GM23338 (cell line): Measurements from ENCODE around the gene CACNA1D. TPM values are rescaled to one million over a fixed set of nuclear protein-coding genes. Genes with fewer than 3 reads are reported as not detected.

Experiments used
- ATAC-seq: fragments of 200-7000 bp; cut with Tn5 transposase; 3 replicates; pipeline ENCODE4 v1.9.1; 2020
- DNase-seq: peaks from one replicate; pipeline ENCODE4 v3.0.0-alpha.2; 2015; ENCODE audit warnings: low spot score
- H2AFZ ChIP-seq: fragments of 200-600 bp; sonication (generic); 2 replicates; pipeline ENCODE4 v1.8.0; 2016; ENCODE audit warnings: antibody characterized with exemption, mild to moderate bottlenecking, moderate library complexity
- H3F3A ChIP-seq: fragments of 200-600 bp; sonication (generic); replicated peaks from 2 replicates; pipeline ENCODE4 v1.8.0; 2017; ENCODE audit warnings: antibody characterized with exemption, mixed run types, low read depth
- H3K27ac ChIP-seq: fragments of 200-600 bp; sonication (generic); 2 replicates; pipeline ENCODE4 v1.6.1; 2016; ENCODE audit warnings: low read depth
- H3K27me3 ChIP-seq: fragments of 200-600 bp; sonication (generic); 2 replicates; pipeline ENCODE4 v1.8.0; 2016; ENCODE audit warnings: mild to moderate bottlenecking, mixed run types, moderate library complexity; ENCODE audit not compliant: insufficient read depth
- H3K36me3 ChIP-seq: fragments of 200-600 bp; sonication (generic); 2 replicates; pipeline ENCODE4 v1.8.0; 2016; ENCODE audit warnings: mild to moderate bottlenecking; ENCODE audit not compliant: insufficient read depth
- H3K4me1 ChIP-seq: fragments of 200-600 bp; sonication (generic); 2 replicates; pipeline ENCODE4 v1.8.0; 2016; ENCODE audit warnings: mild to moderate bottlenecking, moderate library complexity; ENCODE audit not compliant: insufficient read depth
- H3K4me2 ChIP-seq: fragments of 200-600 bp; sonication (generic); 2 replicates; pipeline ENCODE4 v1.7.1; 2017; ENCODE audit warnings: mixed run types
- H3K4me3 ChIP-seq: fragments of 200-600 bp; sonication (generic); 2 replicates; pipeline ENCODE4 v1.6.1; 2016; ENCODE audit warnings: mixed run types
- H3K79me2 ChIP-seq: fragments of 200-600 bp; sonication (generic); replicated peaks from 2 replicates; pipeline ENCODE4 v1.8.0; 2017; ENCODE audit warnings: mild to moderate bottlenecking; ENCODE audit not compliant: insufficient read depth
- H3K9me2 ChIP-seq: fragments of 200-600 bp; sonication (generic); 2 replicates; pipeline ENCODE4 v1.8.0; 2017; ENCODE audit not compliant: insufficient read depth
- H4K20me1 ChIP-seq: fragments of 200-600 bp; sonication (generic); replicated peaks from 2 replicates; pipeline ENCODE4 v1.8.0; 2017; ENCODE audit warnings: mild to moderate bottlenecking; ENCODE audit not compliant: insufficient read depth
- H3K27ac Mint-ChIP-seq: 2 replicates; pipeline ENCODE4 v1.8.0; 2020; ENCODE audit warnings: inconsistent platforms, mild to moderate bottlenecking, moderate library complexity, mixed read lengths
- H3K27me3 Mint-ChIP-seq: 3 replicates; pipeline ENCODE4 v1.8.0; 2022; ENCODE audit warnings: low read depth, mild to moderate bottlenecking, moderate library complexity, mixed read lengths, inconsistent platforms; ENCODE audit not compliant: insufficient read depth, poor library complexity
- H3K36me3 Mint-ChIP-seq: 3 replicates; pipeline ENCODE4 v1.8.0; 2021; ENCODE audit warnings: low read depth, mild to moderate bottlenecking, inconsistent platforms, moderate library complexity, mixed read lengths
- H3K4me1 Mint-ChIP-seq: 3 replicates; pipeline ENCODE4 v1.8.0; 2020; ENCODE audit warnings: mild to moderate bottlenecking, inconsistent platforms, mixed read lengths
- H3K4me3 Mint-ChIP-seq: 3 replicates; pipeline ENCODE4 v1.8.0; 2021; ENCODE audit warnings: moderate library complexity, mild to moderate bottlenecking, inconsistent platforms, mixed read lengths
- H3K9me3 Mint-ChIP-seq: 3 replicates; pipeline ENCODE4 v1.8.0; 2020; ENCODE audit warnings: moderate library complexity, mild to moderate bottlenecking, inconsistent platforms, mixed read lengths
- CREB1 ChIP-seq: fragments of 250-450 bp; sonication (Bioruptor Pico); IDR thresholded peaks from 2 replicates; pipeline ENCODE4 v1.5.0; 2020; ENCODE audit warnings: low read depth, mild to moderate bottlenecking, moderate library complexity
- EZH2 ChIP-seq: fragments of 200-600 bp; sonication (generic); IDR thresholded peaks from one replicate; pipeline ENCODE4 v1.8.0; 2017; ENCODE audit warnings: antibody characterized with exemption, mild to moderate bottlenecking, low read depth; ENCODE audit not compliant: unreplicated experiment
- EZH2phosphoT487 ChIP-seq: fragments of 200-600 bp; sonication (generic); IDR thresholded peaks from one replicate; pipeline ENCODE4 v1.8.1; 2018; ENCODE audit warnings: antibody characterized with exemption; ENCODE audit not compliant: unreplicated experiment
- JUNB ChIP-seq: IDR thresholded peaks from one replicate; pipeline ENCODE4 v1.6.1; 2016; ENCODE audit warnings: antibody characterized with exemption; ENCODE audit not compliant: unreplicated experiment
- NANOG ChIP-seq: IDR thresholded peaks from 2 replicates; pipeline ENCODE4 v1.6.1; 2016; ENCODE audit warnings: antibody characterized with exemption, borderline replicate concordance
- POLR2AphosphoS5 ChIP-seq: IDR thresholded peaks from 2 replicates; pipeline ENCODE4 v1.6.1; 2016; ENCODE audit warnings: antibody characterized with exemption, low read depth
- STAT1 ChIP-seq: IDR thresholded peaks from one replicate; pipeline ENCODE4 v1.6.1; 2016; ENCODE audit warnings: antibody characterized with exemption; ENCODE audit not compliant: unreplicated experiment
- ZNF114 ChIP-seq: fragments of 250-450 bp; sonication (Bioruptor Pico); IDR thresholded peaks from 2 replicates; pipeline ENCODE4 v1.5.0; 2020; ENCODE audit warnings: mild to moderate bottlenecking, moderate library complexity
- ZNF331 ChIP-seq: fragments of 250-450 bp; sonication (Bioruptor Pico); IDR thresholded peaks from 2 replicates; pipeline ENCODE4 v1.5.0; 2020; ENCODE audit warnings: low read depth, mild to moderate bottlenecking, moderate library complexity
- polyA plus RNA-seq: library from polyadenylated mRNA; unstranded; fragments of >200 nt; fragmentation: Nextera tagmentation; extraction: Ambion mirVana; gene quantifications from 2 replicates; pipeline ENCODE4 v1.2.1, GENCODE V29; 2016
- total RNA-seq: library from RNA; depleted of rRNA; stranded (reverse); fragments of >200 nt; shearing (Covaris generic); gene quantifications from 2 replicates; pipeline ENCODE4 v1.2.3, GENCODE V29; 2014
- TF ChIP-seq, protein P1 (sequence below): fragments of 250-450 bp; sonication (Bioruptor Pico); IDR thresholded peaks from 2 replicates; pipeline ENCODE4 v1.5.0; 2020; ENCODE audit warnings: mild to moderate bottlenecking, moderate library complexity
- TF ChIP-seq, protein P2 (sequence below): IDR thresholded peaks from 2 replicates; pipeline ENCODE4 v1.6.1; 2016; ENCODE audit warnings: antibody characterized with exemption
- TF ChIP-seq, protein P3 (sequence below): IDR thresholded peaks from one replicate; pipeline ENCODE4 v1.6.1; 2018; ENCODE audit warnings: antibody characterized with exemption; ENCODE audit not compliant: unreplicated experiment
- TF ChIP-seq, protein P4 (sequence below), 2 experiments: fragments of 200-600 bp in 1 of 2; sonication (generic) in 1 of 2; conservative IDR thresholded peaks; 2 replicates each; pipeline versions ENCODE4 v1.5.1 to v1.6.1; 2016 to 2017; ENCODE audit warnings: antibody characterized with exemption in 2 of 2, low read depth in 2 of 2, mild to moderate bottlenecking in 2 of 2, moderate library complexity in 1 of 2

Gene CACNA1D
- total and polyA plus RNA-seq, 2 experiments from 2014 or later: 1.7 to 1.8 TPM

DNA sequence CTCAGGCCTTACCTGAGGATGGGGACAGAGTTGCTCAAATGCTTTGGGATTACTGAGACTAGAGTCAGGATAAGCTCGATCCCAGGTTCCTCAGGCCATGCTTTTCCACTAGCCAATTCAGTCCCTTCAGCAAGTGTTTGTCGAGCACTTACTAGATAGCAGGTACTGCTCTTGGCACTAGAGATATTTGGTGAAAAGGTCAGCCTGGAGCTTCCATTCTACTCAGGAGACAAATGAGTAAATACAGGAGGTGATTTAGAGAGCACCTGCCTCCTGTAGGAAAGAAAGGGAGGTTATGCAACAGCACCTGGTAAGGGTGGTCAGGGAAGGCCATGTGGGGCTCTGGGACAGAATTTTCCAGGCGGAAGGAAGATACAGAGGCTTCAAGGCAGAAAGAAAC, 99.9 kb downstream of the CACNA1D start:
- Mint-ChIP-seq H3K9me3 (no peaks in the 10 kb centered on the region), H3K4me1 (no peaks in the 10 kb centered on the region)

More for the DNA sequence above, 99.9 kb downstream of the CACNA1D start:
- Mint-ChIP-seq H3K4me3 (no peak overlapping the region), H3K27ac (no peak overlapping the region), H3K36me3 (no peaks in the 10 kb centered on the region), H3K27me3 (peaks cover 2% of the 10 kb centered on the region)
- no peaks in the 10 kb centered on the region for H3K79me2 ChIP-seq
- H3F3A ChIP-seq: no peaks in the 10 kb centered on the region
- no peaks in the 10 kb centered on the region for H3K36me3 ChIP-seq
- H3K4me1 ChIP-seq: no peaks in the 10 kb centered on the region
- no peak overlapping the region for H3K4me3 ChIP-seq
- H3K27me3 ChIP-seq: no peaks in the 10 kb centered on the region
- ATAC-seq: no peak
- no peak for TF ChIP-seq EZH2
- TF ChIP-seq ZNF114 (CRISPR knock-in tag): no peak
- no peak for TF ChIP-seq JUNB
- TF ChIP-seq, protein P1, sequence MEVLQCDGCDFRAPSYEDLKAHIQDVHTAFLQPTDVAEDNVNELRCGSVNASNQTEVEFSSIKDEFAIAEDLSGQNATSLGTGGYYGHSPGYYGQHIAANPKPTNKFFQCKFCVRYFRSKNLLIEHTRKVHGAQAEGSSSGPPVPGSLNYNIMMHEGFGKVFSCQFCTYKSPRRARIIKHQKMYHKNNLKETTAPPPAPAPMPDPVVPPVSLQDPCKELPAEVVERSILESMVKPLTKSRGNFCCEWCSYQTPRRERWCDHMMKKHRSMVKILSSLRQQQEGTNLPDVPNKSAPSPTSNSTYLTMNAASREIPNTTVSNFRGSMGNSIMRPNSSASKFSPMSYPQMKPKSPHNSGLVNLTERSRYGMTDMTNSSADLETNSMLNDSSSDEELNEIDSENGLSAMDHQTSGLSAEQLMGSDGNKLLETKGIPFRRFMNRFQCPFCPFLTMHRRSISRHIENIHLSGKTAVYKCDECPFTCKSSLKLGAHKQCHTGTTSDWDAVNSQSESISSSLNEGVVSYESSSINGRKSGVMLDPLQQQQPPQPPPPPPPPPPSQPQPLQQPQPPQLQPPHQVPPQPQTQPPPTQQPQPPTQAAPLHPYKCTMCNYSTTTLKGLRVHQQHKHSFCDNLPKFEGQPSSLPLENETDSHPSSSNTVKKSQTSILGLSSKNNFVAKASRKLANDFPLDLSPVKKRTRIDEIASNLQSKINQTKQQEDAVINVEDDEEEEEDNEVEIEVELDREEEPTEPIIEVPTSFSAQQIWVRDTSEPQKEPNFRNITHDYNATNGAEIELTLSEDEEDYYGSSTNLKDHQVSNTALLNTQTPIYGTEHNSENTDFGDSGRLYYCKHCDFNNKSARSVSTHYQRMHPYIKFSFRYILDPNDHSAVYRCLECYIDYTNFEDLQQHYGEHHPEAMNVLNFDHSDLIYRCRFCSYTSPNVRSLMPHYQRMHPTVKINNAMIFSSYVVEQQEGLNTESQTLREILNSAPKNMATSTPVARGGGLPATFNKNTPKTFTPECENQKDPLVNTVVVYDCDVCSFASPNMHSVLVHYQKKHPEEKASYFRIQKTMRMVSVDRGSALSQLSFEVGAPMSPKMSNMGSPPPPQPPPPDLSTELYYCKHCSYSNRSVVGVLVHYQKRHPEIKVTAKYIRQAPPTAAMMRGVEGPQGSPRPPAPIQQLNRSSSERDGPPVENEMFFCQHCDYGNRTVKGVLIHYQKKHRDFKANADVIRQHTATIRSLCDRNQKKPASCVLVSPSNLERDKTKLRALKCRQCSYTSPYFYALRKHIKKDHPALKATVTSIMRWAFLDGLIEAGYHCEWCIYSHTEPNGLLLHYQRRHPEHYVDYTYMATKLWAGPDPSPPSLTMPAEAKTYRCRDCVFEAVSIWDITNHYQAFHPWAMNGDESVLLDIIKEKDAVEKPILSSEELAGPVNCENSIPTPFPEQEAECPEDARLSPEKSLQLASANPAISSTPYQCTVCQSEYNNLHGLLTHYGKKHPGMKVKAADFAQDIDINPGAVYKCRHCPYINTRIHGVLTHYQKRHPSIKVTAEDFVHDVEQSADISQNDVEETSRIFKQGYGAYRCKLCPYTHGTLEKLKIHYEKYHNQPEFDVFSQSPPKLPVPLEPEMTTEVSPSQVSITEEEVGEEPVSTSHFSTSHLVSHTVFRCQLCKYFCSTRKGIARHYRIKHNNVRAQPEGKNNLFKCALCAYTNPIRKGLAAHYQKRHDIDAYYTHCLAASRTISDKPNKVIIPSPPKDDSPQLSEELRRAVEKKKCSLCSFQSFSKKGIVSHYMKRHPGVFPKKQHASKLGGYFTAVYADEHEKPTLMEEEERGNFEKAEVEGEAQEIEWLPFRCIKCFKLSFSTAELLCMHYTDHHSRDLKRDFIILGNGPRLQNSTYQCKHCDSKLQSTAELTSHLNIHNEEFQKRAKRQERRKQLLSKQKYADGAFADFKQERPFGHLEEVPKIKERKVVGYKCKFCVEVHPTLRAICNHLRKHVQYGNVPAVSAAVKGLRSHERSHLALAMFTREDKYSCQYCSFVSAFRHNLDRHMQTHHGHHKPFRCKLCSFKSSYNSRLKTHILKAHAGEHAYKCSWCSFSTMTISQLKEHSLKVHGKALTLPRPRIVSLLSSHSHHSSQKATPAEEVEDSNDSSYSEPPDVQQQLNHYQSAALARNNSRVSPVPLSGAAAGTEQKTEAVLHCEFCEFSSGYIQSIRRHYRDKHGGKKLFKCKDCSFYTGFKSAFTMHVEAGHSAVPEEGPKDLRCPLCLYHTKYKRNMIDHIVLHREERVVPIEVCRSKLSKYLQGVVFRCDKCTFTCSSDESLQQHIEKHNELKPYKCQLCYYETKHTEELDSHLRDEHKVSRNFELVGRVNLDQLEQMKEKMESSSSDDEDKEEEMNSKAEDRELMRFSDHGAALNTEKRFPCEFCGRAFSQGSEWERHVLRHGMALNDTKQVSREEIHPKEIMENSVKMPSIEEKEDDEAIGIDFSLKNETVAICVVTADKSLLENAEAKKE: no peak
- TF ChIP-seq CREB1 (CRISPR knock-in tag): no peak
- TF ChIP-seq POLR2AphosphoS5: no peak
- TF ChIP-seq NANOG: no peak
- TF ChIP-seq EZH2phosphoT487: no peak
- TF ChIP-seq, protein P2, sequence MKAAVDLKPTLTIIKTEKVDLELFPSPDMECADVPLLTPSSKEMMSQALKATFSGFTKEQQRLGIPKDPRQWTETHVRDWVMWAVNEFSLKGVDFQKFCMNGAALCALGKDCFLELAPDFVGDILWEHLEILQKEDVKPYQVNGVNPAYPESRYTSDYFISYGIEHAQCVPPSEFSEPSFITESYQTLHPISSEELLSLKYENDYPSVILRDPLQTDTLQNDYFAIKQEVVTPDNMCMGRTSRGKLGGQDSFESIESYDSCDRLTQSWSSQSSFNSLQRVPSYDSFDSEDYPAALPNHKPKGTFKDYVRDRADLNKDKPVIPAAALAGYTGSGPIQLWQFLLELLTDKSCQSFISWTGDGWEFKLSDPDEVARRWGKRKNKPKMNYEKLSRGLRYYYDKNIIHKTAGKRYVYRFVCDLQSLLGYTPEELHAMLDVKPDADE: no peak
- TF ChIP-seq STAT1: no peak
- TF ChIP-seq, protein P3, sequence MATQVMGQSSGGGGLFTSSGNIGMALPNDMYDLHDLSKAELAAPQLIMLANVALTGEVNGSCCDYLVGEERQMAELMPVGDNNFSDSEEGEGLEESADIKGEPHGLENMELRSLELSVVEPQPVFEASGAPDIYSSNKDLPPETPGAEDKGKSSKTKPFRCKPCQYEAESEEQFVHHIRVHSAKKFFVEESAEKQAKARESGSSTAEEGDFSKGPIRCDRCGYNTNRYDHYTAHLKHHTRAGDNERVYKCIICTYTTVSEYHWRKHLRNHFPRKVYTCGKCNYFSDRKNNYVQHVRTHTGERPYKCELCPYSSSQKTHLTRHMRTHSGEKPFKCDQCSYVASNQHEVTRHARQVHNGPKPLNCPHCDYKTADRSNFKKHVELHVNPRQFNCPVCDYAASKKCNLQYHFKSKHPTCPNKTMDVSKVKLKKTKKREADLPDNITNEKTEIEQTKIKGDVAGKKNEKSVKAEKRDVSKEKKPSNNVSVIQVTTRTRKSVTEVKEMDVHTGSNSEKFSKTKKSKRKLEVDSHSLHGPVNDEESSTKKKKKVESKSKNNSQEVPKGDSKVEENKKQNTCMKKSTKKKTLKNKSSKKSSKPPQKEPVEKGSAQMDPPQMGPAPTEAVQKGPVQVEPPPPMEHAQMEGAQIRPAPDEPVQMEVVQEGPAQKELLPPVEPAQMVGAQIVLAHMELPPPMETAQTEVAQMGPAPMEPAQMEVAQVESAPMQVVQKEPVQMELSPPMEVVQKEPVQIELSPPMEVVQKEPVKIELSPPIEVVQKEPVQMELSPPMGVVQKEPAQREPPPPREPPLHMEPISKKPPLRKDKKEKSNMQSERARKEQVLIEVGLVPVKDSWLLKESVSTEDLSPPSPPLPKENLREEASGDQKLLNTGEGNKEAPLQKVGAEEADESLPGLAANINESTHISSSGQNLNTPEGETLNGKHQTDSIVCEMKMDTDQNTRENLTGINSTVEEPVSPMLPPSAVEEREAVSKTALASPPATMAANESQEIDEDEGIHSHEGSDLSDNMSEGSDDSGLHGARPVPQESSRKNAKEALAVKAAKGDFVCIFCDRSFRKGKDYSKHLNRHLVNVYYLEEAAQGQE: no peak
- no peak for TF ChIP-seq ZNF331 (CRISPR knock-in tag)
- TF ChIP-seq, protein P4, sequence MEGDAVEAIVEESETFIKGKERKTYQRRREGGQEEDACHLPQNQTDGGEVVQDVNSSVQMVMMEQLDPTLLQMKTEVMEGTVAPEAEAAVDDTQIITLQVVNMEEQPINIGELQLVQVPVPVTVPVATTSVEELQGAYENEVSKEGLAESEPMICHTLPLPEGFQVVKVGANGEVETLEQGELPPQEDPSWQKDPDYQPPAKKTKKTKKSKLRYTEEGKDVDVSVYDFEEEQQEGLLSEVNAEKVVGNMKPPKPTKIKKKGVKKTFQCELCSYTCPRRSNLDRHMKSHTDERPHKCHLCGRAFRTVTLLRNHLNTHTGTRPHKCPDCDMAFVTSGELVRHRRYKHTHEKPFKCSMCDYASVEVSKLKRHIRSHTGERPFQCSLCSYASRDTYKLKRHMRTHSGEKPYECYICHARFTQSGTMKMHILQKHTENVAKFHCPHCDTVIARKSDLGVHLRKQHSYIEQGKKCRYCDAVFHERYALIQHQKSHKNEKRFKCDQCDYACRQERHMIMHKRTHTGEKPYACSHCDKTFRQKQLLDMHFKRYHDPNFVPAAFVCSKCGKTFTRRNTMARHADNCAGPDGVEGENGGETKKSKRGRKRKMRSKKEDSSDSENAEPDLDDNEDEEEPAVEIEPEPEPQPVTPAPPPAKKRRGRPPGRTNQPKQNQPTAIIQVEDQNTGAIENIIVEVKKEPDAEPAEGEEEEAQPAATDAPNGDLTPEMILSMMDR (conservative IDR thresholded peaks at IDR 0.05; ENCODE audit: low read depth in 2 of 2): no peak
- no peaks in the 10 kb centered on the region; the same call in 1 of the 2 replicates for H3K9me2 ChIP-seq
- H2AFZ ChIP-seq: no peak overlapping the region
- no peak overlapping the region for H3K4me2 ChIP-seq
- no peak for DNase-seq
- no peak overlapping the region for H3K27ac ChIP-seq
- no peaks in the 10 kb centered on the region for H4K20me1 ChIP-seq
